HEK293 (cell line): ENCODE results near the gene SMIM22.

Experiments
- CTCF ChIA-PET: fragments of 350-600 bp; formaldehyde crosslinking; extraction: SDS; loops from one replicate; lab custom pipeline; 2021; ENCODE audit warnings: antibody characterized with exemption; lab: Yijun Ruan, JAX
- POLR2A ChIA-PET: fragments of 300-600 bp; formaldehyde crosslinking; extraction: SDS; loops from one replicate; lab custom pipeline; 2020; ENCODE audit warnings: antibody characterized with exemption, inconsistent platforms; lab: Yijun Ruan, JAX
- H3K27ac ChIP-seq: fragments of 200-500 bp; sonication (Bioruptor generic); 2 replicates; pipeline ENCODE4 v1.5.1; 2014; ENCODE audit warnings: low read depth, low read length, control low read depth, inconsistent platforms; ENCODE audit errors: extremely low read depth
- H3K36me3 ChIP-seq, 2 experiments: fragments of 200-500 bp in 1 of 2; sonication (Bioruptor generic) in 1 of 2; 1 replicate in 1 of 2; 2 replicates in 1 of 2; pipeline ENCODE4 v1.5.1; 2014 to 2017; ENCODE audit warnings: inconsistent platforms in 2 of 2, low read length in 2 of 2; ENCODE audit not compliant: control insufficient read depth in 2 of 2, insufficient read depth in 1 of 2
- H3K4me1 ChIP-seq: fragments of 200-500 bp; sonication (Bioruptor generic); 2 replicates; pipeline ENCODE4 v1.5.1; 2014; ENCODE audit warnings: mild to moderate bottlenecking, low read length, inconsistent platforms; ENCODE audit not compliant: control insufficient read depth, insufficient read depth
- H3K4me3 ChIP-seq: 2 replicates; pipeline ENCODE4 v1.5.1; 2011; ENCODE audit warnings: low read depth, mild to moderate bottlenecking, control low read depth, low read length, moderate library complexity
- H3K9me3 ChIP-seq: fragments of 200-500 bp; sonication (Bioruptor generic); 2 replicates; pipeline ENCODE4 v1.5.1; 2014; ENCODE audit warnings: low read depth, low read length, inconsistent platforms; ENCODE audit not compliant: control insufficient read depth, insufficient read depth
- KLF16 ChIP-seq: fragments of 450-650 bp; formaldehyde crosslinking; IDR thresholded peaks from 2 replicates; pipeline ENCODE4 v1.5.1; 2017; ENCODE audit warnings: missing biosample characterization, missing genetic modification characterization
- KLF8 ChIP-seq: fragments of 450-650 bp; formaldehyde crosslinking; IDR thresholded peaks from 2 replicates; pipeline ENCODE4 v1.5.1; 2016; ENCODE audit warnings: missing biosample characterization, missing genetic modification characterization
- SCRT2 ChIP-seq: fragments of 450-650 bp; formaldehyde crosslinking; IDR thresholded peaks from 2 replicates; pipeline ENCODE4 v1.5.1; 2016; ENCODE audit warnings: missing biosample characterization, missing genetic modification characterization
- YY1 ChIP-seq: fragments of 450-650 bp; formaldehyde crosslinking; IDR thresholded peaks from 2 replicates; pipeline ENCODE4 v1.5.1; 2018; ENCODE audit warnings: missing biosample characterization, missing genetic modification characterization
- ZBTB17 ChIP-seq: fragments of 450-650 bp; formaldehyde crosslinking; IDR thresholded peaks from 2 replicates; pipeline ENCODE4 v1.5.1; 2016; ENCODE audit warnings: missing biosample characterization, missing genetic modification characterization
- ZBTB20 ChIP-seq: fragments of 450-650 bp; formaldehyde crosslinking; IDR thresholded peaks from 2 replicates; pipeline ENCODE4 v1.5.1; 2016; ENCODE audit warnings: missing biosample characterization, missing genetic modification characterization
- ZBTB21 ChIP-seq: fragments of 450-650 bp; formaldehyde crosslinking; IDR thresholded peaks from 2 replicates; pipeline ENCODE4 v1.5.1; 2017; ENCODE audit warnings: missing biosample characterization, missing genetic modification characterization
- ZFHX2 ChIP-seq: fragments of 450-650 bp; formaldehyde crosslinking; conservative IDR thresholded peaks from 2 replicates; pipeline ENCODE4 v1.5.1; 2016; ENCODE audit warnings: missing biosample characterization, missing genetic modification characterization
- ZFP37 ChIP-seq: fragments of 450-650 bp; formaldehyde crosslinking; IDR thresholded peaks from 2 replicates; pipeline ENCODE4 v1.5.1; 2016; ENCODE audit warnings: missing biosample characterization, missing genetic modification characterization
- ZNF10 ChIP-seq: fragments of 450-650 bp; formaldehyde crosslinking; IDR thresholded peaks from 2 replicates; pipeline ENCODE4 v1.5.1; 2017; ENCODE audit warnings: missing biosample characterization, missing genetic modification characterization
- ZNF2 ChIP-seq: fragments of 450-650 bp; formaldehyde crosslinking; IDR thresholded peaks from 2 replicates; pipeline ENCODE4 v1.5.1; 2016; ENCODE audit warnings: missing biosample characterization, missing genetic modification characterization
- ZNF239 ChIP-seq: fragments of 450-650 bp; formaldehyde crosslinking; IDR thresholded peaks from 2 replicates; pipeline ENCODE4 v1.5.1; 2016; ENCODE audit warnings: missing biosample characterization, missing genetic modification characterization
- ZNF324 ChIP-seq: fragments of 450-650 bp; formaldehyde crosslinking; IDR thresholded peaks from 2 replicates; pipeline ENCODE4 v1.5.1; 2016; ENCODE audit warnings: missing biosample characterization, missing genetic modification characterization
- ZNF391 ChIP-seq: fragments of 450-650 bp; formaldehyde crosslinking; IDR thresholded peaks from 2 replicates; pipeline ENCODE4 v1.5.1; 2016; ENCODE audit warnings: low read depth, missing biosample characterization, missing genetic modification characterization, borderline replicate concordance
- ZNF544 ChIP-seq: fragments of 450-650 bp; formaldehyde crosslinking; IDR thresholded peaks from 2 replicates; pipeline ENCODE4 v1.5.0; 2017; ENCODE audit warnings: missing biosample characterization, missing genetic modification characterization
- ZNF555 ChIP-seq: fragments of 450-650 bp; formaldehyde crosslinking; conservative IDR thresholded peaks from 2 replicates; pipeline ENCODE4 v1.5.1; 2017; ENCODE audit warnings: missing biosample characterization, mild to moderate bottlenecking, missing genetic modification characterization, inconsistent platforms
- ZNF600 ChIP-seq: fragments of 450-650 bp; formaldehyde crosslinking; IDR thresholded peaks from 2 replicates; pipeline ENCODE4 v1.5.1; 2016; ENCODE audit warnings: missing biosample characterization, missing genetic modification characterization
- ZNF626 ChIP-seq: fragments of 450-650 bp; sonication (Bioruptor Pico); formaldehyde crosslinking; IDR thresholded peaks from 2 replicates; pipeline ENCODE4 v1.5.1; 2018; ENCODE audit warnings: missing biosample characterization, missing genetic modification characterization, inconsistent platforms
- ZNF629 ChIP-seq: fragments of 450-650 bp; formaldehyde crosslinking; IDR thresholded peaks from 2 replicates; pipeline ENCODE4 v1.5.1; 2017; ENCODE audit warnings: missing biosample characterization, missing genetic modification characterization
- ZNF76 ChIP-seq: fragments of 450-650 bp; formaldehyde crosslinking; IDR thresholded peaks from 2 replicates; pipeline ENCODE4; 2016; ENCODE audit warnings: low read depth, missing biosample characterization, missing genetic modification characterization, borderline replicate concordance
- ZSCAN30 ChIP-seq: fragments of 450-650 bp; IDR thresholded peaks from 2 replicates; pipeline ENCODE4 v1.5.1; 2018; ENCODE audit warnings: missing biosample characterization, mild to moderate bottlenecking, missing genetic modification characterization, moderate library complexity
- TF ChIP-seq, protein P1 (sequence below): fragments of 450-650 bp; formaldehyde crosslinking; IDR thresholded peaks from 2 replicates; pipeline ENCODE4 v1.5.1; 2016; ENCODE audit warnings: missing biosample characterization, missing genetic modification characterization
- TF ChIP-seq, protein P2 (sequence below): fragments of 450-650 bp; formaldehyde crosslinking; IDR thresholded peaks from 2 replicates; pipeline ENCODE4 v1.5.1; 2016; ENCODE audit warnings: missing biosample characterization, missing genetic modification characterization

SMIM22 gene

DNA sequence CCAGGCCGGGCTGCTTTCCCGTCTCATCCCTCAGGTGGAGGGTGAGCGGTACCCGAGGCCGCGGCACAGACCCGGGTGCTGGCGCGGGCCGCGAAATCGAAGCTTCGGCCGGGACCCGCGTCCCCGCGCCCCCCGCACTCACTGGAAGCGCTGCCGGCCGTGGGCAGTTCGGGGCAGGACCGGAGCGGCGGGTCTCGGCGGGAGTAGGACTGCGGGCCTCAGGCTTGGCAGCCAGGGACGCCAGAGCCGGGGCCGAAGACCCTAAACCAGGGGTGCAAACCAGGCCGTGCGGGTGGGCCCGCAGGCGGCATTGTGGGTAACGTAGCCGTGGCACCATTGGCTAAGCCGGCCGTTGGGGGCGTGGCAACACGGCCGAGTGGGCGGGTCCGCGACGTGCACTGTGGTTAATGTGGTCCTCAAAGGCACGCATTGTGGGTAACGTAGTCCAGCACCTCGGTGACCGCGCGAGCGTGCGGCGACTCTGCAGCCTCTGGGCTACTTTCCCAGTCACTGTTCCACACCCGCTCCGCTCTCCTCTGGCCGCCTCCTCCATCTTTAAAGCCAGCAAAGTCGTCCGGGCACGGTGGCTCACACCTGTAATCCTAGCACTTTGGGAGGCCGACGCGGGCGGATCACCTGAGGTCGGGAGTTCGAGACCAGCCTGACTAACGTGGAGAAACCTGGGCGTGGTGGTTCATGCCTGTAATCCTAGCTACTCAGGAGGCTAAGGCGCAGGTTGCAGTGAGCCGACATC is 28.1 kb upstream of the SMIM22 start, which contains the start of gene ZNF500 (continued):
- TF ChIP-seq ZNF544 (tag by site-specific recombination) (no peak), ZNF239 (tag by site-specific recombination) (no peak), ZNF555 (tag by site-specific recombination) (no peak)

DNA sequence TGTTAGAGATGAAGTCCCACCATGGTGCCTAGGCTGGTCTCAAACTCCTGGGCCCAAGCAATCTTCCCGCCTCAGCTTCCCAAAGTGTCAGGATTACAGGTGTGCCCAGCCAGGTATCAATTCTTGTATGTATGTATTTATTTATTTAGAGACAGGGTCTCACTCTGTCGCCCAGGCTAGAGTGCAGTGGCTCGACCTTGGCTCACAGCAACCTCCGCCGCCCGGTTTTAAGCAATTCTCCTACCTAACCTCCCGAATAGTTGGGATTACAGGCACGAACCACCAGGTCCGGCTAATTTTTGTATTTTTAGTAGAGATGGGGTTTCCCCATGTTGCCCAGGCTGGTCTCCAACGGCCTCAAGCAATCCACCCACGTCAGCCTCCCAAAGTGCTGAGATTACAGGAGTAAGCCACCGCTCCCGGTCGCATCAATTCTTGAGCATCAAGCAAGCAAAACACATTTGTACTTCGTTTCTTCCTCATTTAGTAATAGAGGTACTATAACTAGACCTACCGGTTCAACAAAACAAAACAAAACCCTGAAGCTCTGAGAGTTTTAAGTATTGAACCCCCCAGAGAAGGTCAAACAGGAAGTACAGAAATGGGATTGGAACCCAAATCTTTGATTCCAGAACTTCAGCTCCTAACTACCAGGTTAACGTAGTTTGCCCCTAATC is 27.2 kb upstream of the SMIM22 start:
- H3K4me1 ChIP-seq: no peaks in the 10 kb centered on the region; the same call in 1 of the 2 replicates
- peak overlapping the region; percentile 45 for H3K4me3 ChIP-seq
- ChIA-PET POLR2A (interaction anchor here (0.5 to 3.9 kb wide), 11 partner anchors 7 to 833 kb away, joined by 3 to 43 read pairs (median 5); partner anchors contain the start of genes ANKS3, DNAAF8, GLYR1 and NUDT16L1), CTCF (no interaction called here)
- TF ChIP-seq ZSCAN30 (tag by site-specific recombination) (0 out of 2 replicates have a peak, but pooled peaks have one; percentile 7), ZNF391 (tag by site-specific recombination) (0 out of 2 replicates have a peak, but pooled peaks have one; percentile 8), ZNF626 (tag by site-specific recombination) (no peak)
- peak overlapping the region; percentile 27 for H3K27ac ChIP-seq
- H3K36me3 ChIP-seq: peaks cover 3 to 23% of the 10 kb centered on the region in 2 experiments; a peak in 2 of 3 replicates
- H3K9me3 ChIP-seq: no peaks in the 10 kb centered on the region

DNA sequence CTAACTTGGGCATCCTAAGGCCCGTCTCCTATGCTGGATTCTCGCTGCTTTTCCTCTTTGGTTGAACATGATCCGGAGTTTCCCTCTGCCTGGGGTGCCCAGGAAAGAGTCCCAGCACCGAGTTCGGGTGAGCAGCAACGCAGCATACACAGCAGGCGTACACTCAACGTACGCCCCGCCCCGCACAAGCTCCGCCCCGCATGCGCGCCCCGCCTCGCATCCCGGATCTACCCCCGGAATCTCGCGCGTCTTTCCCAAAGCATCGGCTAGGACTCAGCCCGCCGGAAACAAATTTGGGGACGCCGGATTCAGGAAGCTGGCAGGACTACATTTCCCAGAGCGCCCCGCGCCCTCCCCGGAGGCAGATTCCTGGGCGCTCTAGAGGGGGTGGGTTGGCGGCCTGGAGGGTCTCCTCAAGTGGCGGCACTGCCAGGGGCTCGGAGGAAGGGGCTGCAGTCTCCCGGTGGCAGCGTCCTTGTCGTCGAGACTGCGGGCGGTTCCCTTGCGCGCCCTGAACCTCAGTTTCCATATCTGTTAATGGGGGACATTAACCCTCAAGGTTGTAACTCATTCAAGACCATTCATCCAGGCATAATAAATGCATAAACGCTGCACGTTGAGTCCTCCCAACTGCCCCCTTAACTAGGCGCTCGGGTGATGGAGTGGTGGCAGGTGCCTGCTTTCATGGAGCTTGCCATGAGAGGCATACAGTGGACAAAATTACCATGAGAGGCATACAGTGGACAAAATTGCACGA is 26.4 kb upstream of the SMIM22 start:
- Histone ChIP-seq H3K4me3 (peak overlapping the region; percentile 45), H3K27ac (peak overlapping the region; percentile 46)
- CTCF ChIA-PET: interaction anchor here (0.5 kb wide), 1 partner anchor 11 kb away, joined by 6 read pairs; no protein-coding TSS in a partner anchor
- TF ChIP-seq ZNF629 (tag by site-specific recombination) (0 out of 2 replicates have a peak, but pooled peaks have one; percentile 36), ZBTB21 (0 out of 2 replicates have a peak, but pooled peaks have one; percentile 11), ZNF600 (peak; percentile 87; the same call in 1 of the 2 replicates), KLF16 (0 out of 2 replicates have a peak, but pooled peaks have one; percentile 32), SCRT2 (tag by site-specific recombination) (no peak), ZNF76 (tag by site-specific recombination) (peak; percentile 93), ZNF10 (tag by site-specific recombination) (peak; percentile 97), ZBTB20 (tag by site-specific recombination) (peak; percentile 100), YY1 (peak; percentile 43; the same call in 1 of the 2 replicates), ZFHX2 (tag by site-specific recombination) (peak; percentile 17; the same call in 1 of the 2 replicates), ZFP37 (tag by site-specific recombination) (0 out of 2 replicates have a peak, but pooled peaks have one; percentile 26), ZBTB17 (peak; percentile 82), ZNF2 (peak; percentile 54), ZNF324 (tag by site-specific recombination) (peak; percentile 35; the same call in 1 of the 2 replicates), KLF8 (tag by site-specific recombination) (0 out of 2 replicates have a peak, but pooled peaks have one; percentile 31)
- TF ChIP-seq, protein P1, sequence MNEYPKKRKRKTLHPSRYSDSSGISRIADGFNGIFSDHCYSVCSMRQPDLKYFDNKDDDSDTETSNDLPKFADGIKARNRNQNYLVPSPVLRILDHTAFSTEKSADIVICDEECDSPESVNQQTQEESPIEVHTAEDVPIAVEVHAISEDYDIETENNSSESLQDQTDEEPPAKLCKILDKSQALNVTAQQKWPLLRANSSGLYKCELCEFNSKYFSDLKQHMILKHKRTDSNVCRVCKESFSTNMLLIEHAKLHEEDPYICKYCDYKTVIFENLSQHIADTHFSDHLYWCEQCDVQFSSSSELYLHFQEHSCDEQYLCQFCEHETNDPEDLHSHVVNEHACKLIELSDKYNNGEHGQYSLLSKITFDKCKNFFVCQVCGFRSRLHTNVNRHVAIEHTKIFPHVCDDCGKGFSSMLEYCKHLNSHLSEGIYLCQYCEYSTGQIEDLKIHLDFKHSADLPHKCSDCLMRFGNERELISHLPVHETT (tag by site-specific recombination): peak; percentile 42; the same call in 1 of the 2 replicates
- TF ChIP-seq, protein P2, sequence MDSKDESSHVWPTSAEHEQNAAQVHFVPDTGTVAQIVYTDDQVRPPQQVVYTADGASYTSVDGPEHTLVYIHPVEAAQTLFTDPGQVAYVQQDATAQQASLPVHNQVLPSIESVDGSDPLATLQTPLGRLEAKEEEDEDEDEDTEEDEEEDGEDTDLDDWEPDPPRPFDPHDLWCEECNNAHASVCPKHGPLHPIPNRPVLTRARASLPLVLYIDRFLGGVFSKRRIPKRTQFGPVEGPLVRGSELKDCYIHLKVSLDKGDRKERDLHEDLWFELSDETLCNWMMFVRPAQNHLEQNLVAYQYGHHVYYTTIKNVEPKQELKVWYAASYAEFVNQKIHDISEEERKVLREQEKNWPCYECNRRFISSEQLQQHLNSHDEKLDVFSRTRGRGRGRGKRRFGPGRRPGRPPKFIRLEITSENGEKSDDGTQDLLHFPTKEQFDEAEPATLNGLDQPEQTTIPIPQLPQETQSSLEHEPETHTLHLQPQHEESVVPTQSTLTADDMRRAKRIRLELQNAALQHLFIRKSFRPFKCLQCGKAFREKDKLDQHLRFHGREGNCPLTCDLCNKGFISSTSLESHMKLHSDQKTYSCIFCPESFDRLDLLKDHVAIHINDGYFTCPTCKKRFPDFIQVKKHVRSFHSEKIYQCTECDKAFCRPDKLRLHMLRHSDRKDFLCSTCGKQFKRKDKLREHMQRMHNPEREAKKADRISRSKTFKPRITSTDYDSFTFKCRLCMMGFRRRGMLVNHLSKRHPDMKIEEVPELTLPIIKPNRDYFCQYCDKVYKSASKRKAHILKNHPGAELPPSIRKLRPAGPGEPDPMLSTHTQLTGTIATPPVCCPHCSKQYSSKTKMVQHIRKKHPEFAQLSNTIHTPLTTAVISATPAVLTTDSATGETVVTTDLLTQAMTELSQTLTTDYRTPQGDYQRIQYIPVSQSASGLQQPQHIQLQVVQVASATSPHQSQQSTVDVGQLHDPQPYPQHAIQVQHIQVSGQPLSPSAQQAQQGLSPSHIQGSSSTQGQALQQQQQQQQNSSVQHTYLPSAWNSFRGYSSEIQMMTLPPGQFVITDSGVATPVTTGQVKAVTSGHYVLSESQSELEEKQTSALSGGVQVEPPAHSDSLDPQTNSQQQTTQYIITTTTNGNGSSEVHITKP (tag by site-specific recombination): peak; percentile 73

More for the DNA sequence above, 26.4 kb upstream of the SMIM22 start:
- peaks cover 0 to 16% of the 10 kb centered on the region in 2 experiments; a peak in 2 of 3 replicates for H3K36me3 ChIP-seq
- H3K4me1 ChIP-seq: no peaks in the 10 kb centered on the region; the same call in 1 of the 2 replicates
- no peaks in the 10 kb centered on the region for H3K9me3 ChIP-seq
- POLR2A ChIA-PET: interaction anchor here (0.5 to 3.9 kb wide), 14 partner anchors 8 to 1727 kb away, joined by 3 to 43 read pairs (median 4); partner anchors contain the start of genes ANKS3, DNAAF8, GLYR1 and NUDT16L1
